Fibroblast of lung (primary cell): ENCODE measurements around the gene ANP32E. TPM values are rescaled to one million over a fixed set of nuclear protein-coding genes. Genes with fewer than 3 reads are reported as not detected.
"Not testable (repeated sequence)": the region's sequence is repeated elsewhere in the genome, so short reads cannot be mapped to it uniquely, and the experiment has no call there.

Experiments
- DNase-seq, 2 donors: peaks; one replicate each; pipeline versions ENCODE4 v3.0.0 to v3.0.0-alpha.2; 2010; ENCODE audit warnings: low read depth in 2 of 2
- H2AFZ ChIP-seq: 2 replicates; pipeline ENCODE4 v1.5.1; 2012; ENCODE audit warnings: low read length, control low read depth, inconsistent platforms
- H3K27ac ChIP-seq: 2 replicates; pipeline ENCODE4 v1.5.1; 2011; ENCODE audit warnings: low read length, control low read depth; ENCODE audit not compliant: insufficient read depth
- H3K27me3 ChIP-seq: 2 replicates; pipeline ENCODE4 v1.5.1; 2011; ENCODE audit warnings: mild to moderate bottlenecking, low read length; ENCODE audit not compliant: control insufficient read depth, insufficient read depth
- H3K36me3 ChIP-seq: 2 replicates; pipeline ENCODE4 v1.5.1; 2011; ENCODE audit warnings: low read length; ENCODE audit not compliant: control insufficient read depth, insufficient read depth
- H3K4me1 ChIP-seq: 2 replicates; pipeline ENCODE4 v1.5.1; 2011; ENCODE audit warnings: low read length; ENCODE audit not compliant: control insufficient read depth, insufficient read depth; ENCODE audit errors: extremely low read depth
- H3K4me2 ChIP-seq: 2 replicates; pipeline ENCODE4 v1.5.1; 2011; ENCODE audit warnings: low read length, control low read depth; ENCODE audit not compliant: insufficient read depth; ENCODE audit errors: extremely low read depth
- H3K4me3 ChIP-seq, 4 experiments: fragments of 200-600 bp in 1 of 4; sonication (generic) in 1 of 4; replicated peaks in 1 of 4; 2 replicates each; pipeline ENCODE4 v1.5.1; 2011 to 2016; ENCODE audit warnings: low read length in 4 of 4, low read depth in 3 of 4, mild to moderate bottlenecking in 3 of 4, control low read depth in 2 of 4, inconsistent platforms in 1 of 4, mixed read lengths in 1 of 4; ENCODE audit not compliant: insufficient read depth in 1 of 4; ENCODE audit errors: control extremely low read depth in 1 of 4
- H3K79me2 ChIP-seq: 2 replicates; pipeline ENCODE4 v1.5.1; 2012; ENCODE audit warnings: mild to moderate bottlenecking, low read length, inconsistent platforms; ENCODE audit not compliant: control insufficient read depth, insufficient read depth
- H3K9ac ChIP-seq: 2 replicates; pipeline ENCODE4 v1.5.1; 2011; ENCODE audit warnings: mild to moderate bottlenecking, low read length, control low read depth; ENCODE audit not compliant: insufficient read depth
- H3K9me3 ChIP-seq: 2 replicates; pipeline ENCODE4 v1.5.1; 2012; ENCODE audit warnings: low read depth, low read length; ENCODE audit not compliant: control insufficient read depth, insufficient read depth
- H4K20me1 ChIP-seq: 2 replicates; pipeline ENCODE4 v1.5.1; 2011; ENCODE audit warnings: low read length; ENCODE audit not compliant: control insufficient read depth, insufficient read depth; ENCODE audit errors: extremely low read depth
- EZH2 ChIP-seq: IDR thresholded peaks from 2 replicates; pipeline ENCODE4 v1.5.1; 2012; ENCODE audit warnings: low read length, control low read depth, mild to moderate bottlenecking; ENCODE audit errors: missing control alignments
- polyA plus RNA-seq, 2 donors: library from polyadenylated mRNA; depleted of rRNA in 1 of 2; stranded (reverse) in 1 of 2; unstranded in 1 of 2; fragments of >200 nt; gene quantifications; 2 replicates each; pipeline ENCODE4 v1.2.1, GENCODE V29; 2011 to 2012; ENCODE audit warnings: missing spikeins in 1 of 2
- total RNA-seq: library from RNA; depleted of rRNA; stranded (reverse); fragments of >200 nt; gene quantifications from 2 replicates; pipeline ENCODE4 v1.2.1, GENCODE V29; 2014
- TF ChIP-seq, protein P1 (sequence below), 2 donors: IDR thresholded peaks in 1 of 2; conservative IDR thresholded peaks in 1 of 2; 1 replicate in 1 of 2; 2 replicates in 1 of 2; pipeline ENCODE4 v1.5.1; 2011 to 2012; ENCODE audit warnings: low read length in 2 of 2, control low read depth in 1 of 2, inconsistent platforms in 1 of 2, low read depth in 1 of 2, mild to moderate bottlenecking in 1 of 2

The ANP32E gene
- total and polyA plus RNA-seq, 2 donors (not counting 1 experiment from before 2014, with no cell fraction given), result 22.4 to 24.6 TPM

GRCh38 chr1:150243003-150243402 is 7.1 kb upstream of the ANP32E start:
- Histone ChIP-seq H3K9ac (no peak overlapping the region), H3K36me3 (no peaks in the 10 kb centered on the region), H3K4me2 (no peak overlapping the region), H2AFZ (no peak overlapping the region), H3K9me3 (no peaks in the 10 kb centered on the region), H3K79me2 (no peaks in the 10 kb centered on the region), H3K27me3 (no peaks in the 10 kb centered on the region), H4K20me1 (no peaks in the 10 kb centered on the region), H3K27ac (no peak overlapping the region), H3K4me1 (no peaks in the 10 kb centered on the region), H3K4me3 (no peak overlapping the region)
- TF ChIP-seq EZH2, result no peak
- TF ChIP-seq, protein P1, sequence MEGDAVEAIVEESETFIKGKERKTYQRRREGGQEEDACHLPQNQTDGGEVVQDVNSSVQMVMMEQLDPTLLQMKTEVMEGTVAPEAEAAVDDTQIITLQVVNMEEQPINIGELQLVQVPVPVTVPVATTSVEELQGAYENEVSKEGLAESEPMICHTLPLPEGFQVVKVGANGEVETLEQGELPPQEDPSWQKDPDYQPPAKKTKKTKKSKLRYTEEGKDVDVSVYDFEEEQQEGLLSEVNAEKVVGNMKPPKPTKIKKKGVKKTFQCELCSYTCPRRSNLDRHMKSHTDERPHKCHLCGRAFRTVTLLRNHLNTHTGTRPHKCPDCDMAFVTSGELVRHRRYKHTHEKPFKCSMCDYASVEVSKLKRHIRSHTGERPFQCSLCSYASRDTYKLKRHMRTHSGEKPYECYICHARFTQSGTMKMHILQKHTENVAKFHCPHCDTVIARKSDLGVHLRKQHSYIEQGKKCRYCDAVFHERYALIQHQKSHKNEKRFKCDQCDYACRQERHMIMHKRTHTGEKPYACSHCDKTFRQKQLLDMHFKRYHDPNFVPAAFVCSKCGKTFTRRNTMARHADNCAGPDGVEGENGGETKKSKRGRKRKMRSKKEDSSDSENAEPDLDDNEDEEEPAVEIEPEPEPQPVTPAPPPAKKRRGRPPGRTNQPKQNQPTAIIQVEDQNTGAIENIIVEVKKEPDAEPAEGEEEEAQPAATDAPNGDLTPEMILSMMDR (conservative IDR thresholded peaks at IDR 0.05 in 1 of 2, IDR thresholded peaks at IDR 0.05 in 1 of 2; ENCODE audit: low read depth in 1 of 2, low read length in 2 of 2), result no peak
- DNase-seq, result no peak

DNA sequence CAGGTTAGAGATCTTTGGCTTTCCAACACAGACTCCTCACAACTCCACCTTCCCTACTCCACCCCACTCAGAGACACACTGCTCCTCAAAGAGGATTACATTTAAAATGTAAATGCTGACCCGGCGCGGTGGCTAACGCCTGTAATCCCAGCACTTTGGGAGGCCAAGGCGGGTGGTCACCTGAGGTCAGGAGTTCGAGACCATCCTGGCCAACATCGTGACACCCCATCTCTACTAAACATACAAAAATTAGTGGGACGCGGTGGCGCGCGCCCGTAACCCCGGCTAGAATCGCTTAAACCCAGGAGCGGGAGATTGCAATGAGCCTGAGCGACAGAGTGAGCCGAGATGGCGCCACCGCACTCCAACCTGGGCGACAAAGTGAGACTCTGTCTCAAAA is 1.8 kb upstream of the ANP32E start:
- Histone ChIP-seq H3K4me3 (no peak overlapping the region), H3K79me2 (peaks cover 29% of the 10 kb centered on the region), H4K20me1 (no peaks in the 10 kb centered on the region), H3K4me1 (peaks cover 2% of the 10 kb centered on the region), H3K9ac (no peak overlapping the region), H3K27me3 (no peaks in the 10 kb centered on the region), H3K4me2 (no peak overlapping the region), H3K36me3 (no peaks in the 10 kb centered on the region), H3K9me3 (no peaks in the 10 kb centered on the region), H2AFZ (no peak overlapping the region), H3K27ac (no peak overlapping the region)
- DNase-seq, result no peak
- TF ChIP-seq, protein P1 (conservative IDR thresholded peaks at IDR 0.05 in 1 of 2, IDR thresholded peaks at IDR 0.05 in 1 of 2; ENCODE audit: low read depth in 1 of 2, low read length in 2 of 2), result no peak
- no peak for TF ChIP-seq EZH2

DNA sequence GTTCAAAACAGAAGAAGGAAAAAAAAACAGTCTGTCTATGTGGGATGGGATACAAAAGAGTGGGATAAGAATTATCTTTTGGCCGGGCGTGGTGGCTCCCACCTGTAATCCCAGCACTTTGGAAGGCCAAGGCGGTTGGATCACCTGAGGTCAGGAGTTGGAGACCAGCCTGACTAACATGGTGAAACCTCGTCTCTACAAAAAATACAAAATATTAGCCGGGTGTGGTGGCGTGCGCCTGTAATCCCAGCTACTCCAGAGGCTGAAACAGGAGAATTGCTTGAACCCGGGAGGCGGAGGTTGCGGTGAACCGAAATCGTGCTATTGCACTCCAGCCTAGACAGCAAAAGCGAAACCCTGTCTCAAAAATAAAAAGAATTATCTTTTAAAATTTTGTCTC is 1.3 kb upstream of the ANP32E start:
- H3K4me3 ChIP-seq, H2AFZ ChIP-seq: not testable (repeated sequence)

More for the DNA sequence above, 1.3 kb upstream of the ANP32E start:
- H3K27me3 ChIP-seq, H3K4me2 ChIP-seq, H3K9me3 ChIP-seq, H3K27ac ChIP-seq, DNase-seq, H3K36me3 ChIP-seq, H4K20me1 ChIP-seq, H3K9ac ChIP-seq, H3K4me1 ChIP-seq: not testable (repeated sequence)
- H3K79me2 ChIP-seq, result peaks cover 34% of the 10 kb centered on the region
